Osteocyte (in vitro differentiated cells): ENCODE measurements around the gene BCL2L11. TPM values are rescaled to one million over a fixed set of nuclear protein-coding genes. Genes with fewer than 3 reads are reported as not detected.

Experiments
- DNase-seq: peaks from one replicate; pipeline ENCODE4 v3.0.0; 2021; ENCODE audit warnings: mixed read lengths; ENCODE audit not compliant: unreplicated experiment; ENCODE audit errors: extremely low spot score
- H3K27ac Mint-ChIP-seq: one replicate; pipeline ENCODE4 v1.8.0; 2021; ENCODE audit warnings: mild to moderate bottlenecking, mixed read lengths; ENCODE audit not compliant: unreplicated experiment
- H3K27me3 Mint-ChIP-seq: one replicate; pipeline ENCODE4 v1.8.0; 2021; ENCODE audit warnings: mixed read lengths; ENCODE audit not compliant: unreplicated experiment
- H3K36me3 Mint-ChIP-seq: one replicate; pipeline ENCODE4 v1.8.0; 2021; ENCODE audit warnings: mixed read lengths; ENCODE audit not compliant: unreplicated experiment
- H3K4me1 Mint-ChIP-seq: one replicate; pipeline ENCODE4 v1.8.0; 2021; ENCODE audit warnings: mixed read lengths; ENCODE audit not compliant: unreplicated experiment
- H3K4me3 Mint-ChIP-seq: one replicate; pipeline ENCODE4 v1.8.0; 2021; ENCODE audit warnings: mild to moderate bottlenecking, moderate library complexity, mixed read lengths; ENCODE audit not compliant: unreplicated experiment
- H3K9me3 Mint-ChIP-seq: one replicate; pipeline ENCODE4 v1.8.0; 2021; ENCODE audit warnings: mixed read lengths; ENCODE audit not compliant: unreplicated experiment
- total RNA-seq: library from RNA; stranded (reverse); gene quantifications from 2 replicates; pipeline ENCODE4 v1.2.1, GENCODE V29; 2021
- TF ChIP-seq, protein P1 (sequence below): fragments of 200-600 bp; sonication (generic); IDR thresholded peaks from 2 replicates; pipeline ENCODE4 v1.5.0; 2021; ENCODE audit warnings: antibody characterized with exemption, mild to moderate bottlenecking, moderate library complexity

Gene BCL2L11
- total RNA-seq, 1 donor from 2014 or later: 38.9 TPM

DNA sequence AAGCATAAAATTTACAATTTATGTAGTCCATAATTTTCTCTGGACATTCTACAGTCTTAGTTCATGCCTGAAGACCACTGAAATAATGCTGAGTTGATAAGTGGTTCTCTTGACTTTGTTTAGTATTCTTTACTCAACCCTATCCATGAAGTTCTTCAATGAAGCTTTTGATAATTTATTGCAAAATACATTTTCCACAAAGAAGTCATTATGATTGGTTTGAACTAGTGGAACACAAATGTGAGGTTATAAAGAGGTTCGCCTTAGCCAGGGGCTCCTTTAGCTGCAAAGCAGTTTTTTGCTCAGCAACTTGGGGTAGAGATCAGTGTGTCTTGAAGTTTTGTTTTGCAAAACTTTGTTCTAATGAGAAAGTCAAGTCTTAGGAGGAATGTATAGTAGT, 5.9 kb downstream of the BCL2L11 start:
- Mint-ChIP-seq H3K27me3 (no peaks in the 10 kb centered on the region), H3K4me1 (peaks cover 39% of the 10 kb centered on the region), H3K36me3 (peaks cover 77% of the 10 kb centered on the region), H3K27ac (no peak overlapping the region), H3K9me3 (no peaks in the 10 kb centered on the region), H3K4me3 (no peak overlapping the region)
- no peak for DNase-seq
- TF ChIP-seq, protein P1, sequence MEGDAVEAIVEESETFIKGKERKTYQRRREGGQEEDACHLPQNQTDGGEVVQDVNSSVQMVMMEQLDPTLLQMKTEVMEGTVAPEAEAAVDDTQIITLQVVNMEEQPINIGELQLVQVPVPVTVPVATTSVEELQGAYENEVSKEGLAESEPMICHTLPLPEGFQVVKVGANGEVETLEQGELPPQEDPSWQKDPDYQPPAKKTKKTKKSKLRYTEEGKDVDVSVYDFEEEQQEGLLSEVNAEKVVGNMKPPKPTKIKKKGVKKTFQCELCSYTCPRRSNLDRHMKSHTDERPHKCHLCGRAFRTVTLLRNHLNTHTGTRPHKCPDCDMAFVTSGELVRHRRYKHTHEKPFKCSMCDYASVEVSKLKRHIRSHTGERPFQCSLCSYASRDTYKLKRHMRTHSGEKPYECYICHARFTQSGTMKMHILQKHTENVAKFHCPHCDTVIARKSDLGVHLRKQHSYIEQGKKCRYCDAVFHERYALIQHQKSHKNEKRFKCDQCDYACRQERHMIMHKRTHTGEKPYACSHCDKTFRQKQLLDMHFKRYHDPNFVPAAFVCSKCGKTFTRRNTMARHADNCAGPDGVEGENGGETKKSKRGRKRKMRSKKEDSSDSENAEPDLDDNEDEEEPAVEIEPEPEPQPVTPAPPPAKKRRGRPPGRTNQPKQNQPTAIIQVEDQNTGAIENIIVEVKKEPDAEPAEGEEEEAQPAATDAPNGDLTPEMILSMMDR: no peak

DNA sequence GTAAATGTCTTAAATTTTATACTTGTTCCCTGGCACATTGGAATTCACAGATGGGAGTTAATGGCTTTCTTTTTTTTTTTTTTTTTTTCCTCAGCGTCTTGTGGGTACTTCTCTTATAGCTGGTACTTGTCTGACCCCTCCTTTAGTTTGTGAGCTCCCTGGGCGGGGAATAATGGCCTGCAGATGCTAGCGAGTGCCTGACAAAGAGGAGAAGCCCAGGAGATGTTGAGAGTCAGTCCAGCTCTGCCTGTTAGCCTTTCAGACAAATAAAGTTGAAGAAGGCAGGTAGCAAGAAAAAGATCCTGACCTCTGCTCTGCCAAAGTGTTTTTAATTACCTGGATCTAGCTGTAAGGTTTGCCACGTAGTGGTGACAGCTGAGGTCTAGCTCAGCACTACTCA, 6.6 kb downstream of the BCL2L11 start:
- TF ChIP-seq, protein P1: no peak
- H3K9me3 Mint-ChIP-seq: no peaks in the 10 kb centered on the region
- H3K27me3 Mint-ChIP-seq: no peaks in the 10 kb centered on the region
- peak overlapping the region; percentile 56 for H3K27ac Mint-ChIP-seq
- no peak overlapping the region for H3K4me3 Mint-ChIP-seq
- H3K4me1 Mint-ChIP-seq: peaks cover 43% of the 10 kb centered on the region
- no peak for DNase-seq
- H3K36me3 Mint-ChIP-seq: peaks cover 81% of the 10 kb centered on the region

DNA sequence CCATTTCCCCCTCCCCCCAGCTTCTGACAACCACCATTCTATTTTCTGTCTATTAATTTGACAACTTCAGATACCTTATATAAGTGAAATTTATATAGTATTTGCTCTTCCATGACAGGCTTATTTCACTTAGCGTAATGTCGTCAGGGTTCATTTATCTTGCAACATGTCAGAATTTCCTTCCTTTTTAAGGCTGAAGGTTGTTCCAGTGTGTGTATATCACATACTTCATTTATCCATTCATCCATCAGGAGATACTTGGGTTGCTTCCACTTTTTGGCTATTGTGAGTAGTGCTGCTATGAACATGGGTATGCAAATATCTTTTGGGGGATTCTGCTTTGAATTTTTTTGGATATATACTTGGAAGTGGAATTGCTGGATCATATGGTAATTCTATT, 7.4 kb downstream of the BCL2L11 start:
- TF ChIP-seq, protein P1: no peak
- Mint-ChIP-seq H3K27ac (no peak overlapping the region), H3K36me3 (peaks cover 81% of the 10 kb centered on the region), H3K9me3 (no peaks in the 10 kb centered on the region), H3K4me1 (peaks cover 43% of the 10 kb centered on the region), H3K27me3 (no peaks in the 10 kb centered on the region), H3K4me3 (no peak overlapping the region)
- DNase-seq: no peak

DNA sequence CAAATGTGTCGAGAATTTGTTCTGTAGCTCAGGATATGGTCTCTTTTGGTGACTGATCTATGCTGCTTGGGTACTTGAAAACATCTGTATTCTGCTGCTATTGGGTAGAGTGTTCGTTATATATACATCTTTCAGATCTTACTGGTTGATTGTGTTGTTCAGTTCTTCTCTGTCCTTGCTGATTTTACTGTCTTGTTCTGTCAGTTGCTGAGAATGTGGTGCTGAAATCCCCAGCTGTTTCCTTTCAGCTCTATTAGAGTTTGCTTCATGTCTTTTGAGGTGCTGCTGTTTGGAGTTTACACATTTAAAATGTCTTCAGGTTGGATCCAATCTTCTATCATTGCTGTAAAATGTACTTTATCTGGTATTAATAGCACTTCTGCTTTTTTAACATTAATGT, 12.9 kb downstream of the BCL2L11 start:
- peaks cover 16% of the 10 kb centered on the region for H3K4me1 Mint-ChIP-seq
- H3K9me3 Mint-ChIP-seq: no peaks in the 10 kb centered on the region
- no peaks in the 10 kb centered on the region for H3K27me3 Mint-ChIP-seq
- peaks cover 71% of the 10 kb centered on the region for H3K36me3 Mint-ChIP-seq
- H3K27ac Mint-ChIP-seq: peak overlapping the region; percentile 0
- H3K4me3 Mint-ChIP-seq: no peak overlapping the region
- DNase-seq: no peak
- TF ChIP-seq, protein P1: no peak

DNA sequence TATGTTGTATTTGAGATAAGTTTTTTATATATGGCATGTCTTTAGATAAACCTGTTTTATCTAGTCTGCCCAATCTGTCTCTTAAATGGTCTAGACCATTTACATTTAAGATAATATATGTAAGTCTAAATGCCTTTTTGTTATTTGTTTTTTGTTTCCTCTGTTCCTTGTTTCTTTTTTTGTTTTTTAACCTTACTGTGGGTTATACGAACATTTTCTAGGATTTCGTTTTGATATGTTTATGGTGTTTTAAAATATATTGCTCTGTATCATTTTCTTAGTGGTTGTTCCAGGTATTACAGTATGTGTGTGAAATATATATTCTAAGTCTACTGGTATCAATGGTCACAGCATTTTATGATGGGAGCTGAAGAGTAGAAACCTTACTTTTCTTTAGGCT, 13.3 kb downstream of the BCL2L11 start:
- TF ChIP-seq, protein P1: peak; percentile 22
- H3K27me3 Mint-ChIP-seq: no peaks in the 10 kb centered on the region
- no peak overlapping the region for H3K4me3 Mint-ChIP-seq
- DNase-seq: no peak
- no peak overlapping the region for H3K27ac Mint-ChIP-seq
- H3K9me3 Mint-ChIP-seq: no peaks in the 10 kb centered on the region
- peaks cover 17% of the 10 kb centered on the region for H3K4me1 Mint-ChIP-seq
- H3K36me3 Mint-ChIP-seq: peaks cover 71% of the 10 kb centered on the region
